Forelimb muscle (tissue), 1 donor: ENCODE data around the gene FGF22. TPM values are rescaled to one million over a fixed set of nuclear protein-coding genes. Genes with fewer than 3 reads are reported as not detected.

ENCODE experiments used
- DNase-seq: peaks from one replicate; pipeline ENCODE4 v3.0.0-alpha.2; 2013; ENCODE audit warnings: low read depth
- polyA plus RNA-seq: library from polyadenylated mRNA; unstranded; fragments of 120-200 nt; gene quantifications from one replicate; pipeline ENCODE4 v1.2.1, GENCODE V29; 2013; ENCODE audit not compliant: insufficient read length

FGF22 gene
- polyA plus RNA-seq, 1 donor: 0.20 TPM

GRCh38 chr19:643736-644135 is 4.1 kb downstream of the FGF22 start:
- no peak for DNase-seq

- no peak for DNase-seq
Observed at GRCh38 chr19:644363-644762, 4.7 kb downstream of the FGF22 start.

GRCh38 chr19:644789-645188 is 5.1 kb downstream of the FGF22 start:
- no peak for DNase-seq

- no peak for DNase-seq
Observed at GRCh38 chr19:645912-646778, 6.5 kb downstream of the FGF22 start.

- DNase-seq: no peak
Observed at GRCh38 chr19:646779-647565, 7.3 kb downstream of the FGF22 start.

GRCh38 chr19:647566-648284 is 8.0 kb downstream of the FGF22 start:
- no peak for DNase-seq

- no peak for DNase-seq
Observed at GRCh38 chr19:648305-648704, 8.6 kb downstream of the FGF22 start.

GRCh38 chr19:648904-649801 is 9.5 kb downstream of the FGF22 start:
- DNase-seq: no peak

GRCh38 chr19:650121-650520 is 10.4 kb downstream of the FGF22 start:
- DNase-seq: no peak

- DNase-seq: no peak
Observed at GRCh38 chr19:651114-651818, 11.6 kb downstream of the FGF22 start.

- no peak for DNase-seq
Observed at GRCh38 chr19:651991-652390, 12.3 kb downstream of the FGF22 start.

GRCh38 chr19:652467-653389 is 13.0 kb downstream of the FGF22 start:
- no peak for DNase-seq

- no peak for DNase-seq
Observed at GRCh38 chr19:653425-653824, 13.7 kb downstream of the FGF22 start.

- no peak for DNase-seq
Observed at GRCh38 chr19:655691-656090, 16.0 kb downstream of the FGF22 start.

- DNase-seq: no peak
Observed at GRCh38 chr19:656751-657559, 17.3 kb downstream of the FGF22 start.

- DNase-seq: no peak
Observed at GRCh38 chr19:657611-658010, 17.9 kb downstream of the FGF22 start.

GRCh38 chr19:658059-658839 is 18.6 kb downstream of the FGF22 start:
- DNase-seq: no peak
